ENCODE measurements around the gene CDK4. TPM values are rescaled to one million over a fixed set of nuclear protein-coding genes. Genes with fewer than 3 reads are reported as not detected.
"Not testable (repeated sequence)": the region's sequence is repeated elsewhere in the genome, so short reads cannot be mapped to it uniquely, and the experiment has no call there.

The CDK4 gene
- total RNA-seq, 1 experiment from 2014 or later, result 383 TPM

DNA sequence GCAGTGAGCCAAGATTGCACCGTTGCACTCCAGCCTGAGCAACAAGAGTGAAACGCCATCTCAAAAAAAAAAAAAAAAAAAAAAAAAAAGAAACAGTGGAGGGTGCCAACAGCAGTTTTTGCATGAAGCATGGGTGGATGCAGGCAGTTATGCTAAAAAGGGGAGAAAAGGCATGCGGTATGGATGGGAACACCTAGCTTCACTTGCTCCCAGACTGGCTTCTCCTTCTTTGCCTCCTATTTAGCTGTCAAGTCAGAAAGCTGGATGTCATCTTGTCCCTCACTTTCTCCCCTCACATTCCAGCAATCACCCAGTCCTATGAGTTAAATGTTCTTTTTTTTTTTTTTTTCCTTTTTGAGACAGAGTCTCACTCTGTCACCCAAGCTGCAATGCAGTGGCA is 22.9 kb upstream of the CDK4 start:
- DNase-seq (ENCODE audit: low read depth, low spot score), result no peak
- in situ Hi-C loops (cut with HindIII; ENCODE audit: low pct_unique_long_range_greater_than_20kb, low sequenced_read_pairs), result no loop called here

DNA sequence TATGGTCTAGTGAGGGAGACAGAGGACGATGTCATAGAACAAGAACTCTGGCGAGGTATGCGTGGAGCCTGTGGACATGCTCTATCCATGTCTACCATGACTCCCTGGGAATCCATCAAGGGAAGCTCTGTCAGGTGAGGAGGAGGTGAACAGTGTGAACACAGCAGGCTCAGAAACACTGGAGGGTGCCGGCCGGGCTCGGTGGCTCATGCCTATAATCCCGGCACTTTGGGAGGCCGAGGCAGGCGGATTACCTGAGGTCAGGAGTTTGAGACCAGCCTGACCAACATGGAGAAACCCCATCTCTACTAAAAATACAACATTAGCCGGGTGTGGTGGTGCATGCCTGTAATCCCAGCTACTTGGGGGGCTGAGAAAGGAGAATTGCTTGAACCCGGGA is 22.5 kb upstream of the CDK4 start:
- in situ Hi-C loops (cut with HindIII; ENCODE audit: low pct_unique_long_range_greater_than_20kb, low sequenced_read_pairs); DNase-seq (ENCODE audit: low read depth, low spot score): not testable (repeated sequence)

GRCh38 chr12:57772429-57773322 is 20.6 kb upstream of the CDK4 start, which contains the start of gene EEF1AKMT3:
Gene EEF1AKMT3, plus strand, starts transcription at chr12:57772614. Its CDS starts 111 bp downstream, at chr12:57772725.
- DNase-seq (ENCODE audit: low read depth, low spot score), result peak; percentile 69
- in situ Hi-C loops (cut with HindIII; ENCODE audit: low pct_unique_long_range_greater_than_20kb, low sequenced_read_pairs), result no loop called here

- DNase-seq (ENCODE audit: low read depth, low spot score), result peak; percentile 98
- in situ Hi-C loops (cut with HindIII; ENCODE audit: low pct_unique_long_range_greater_than_20kb, low sequenced_read_pairs), result no loop called here
Observed at GRCh38 chr12:57771873-57772428, 19.8 kb upstream of the CDK4 start, which contains the start of gene METTL1. Gene METTL1, minus strand, starts transcription at chr12:57772105. Its CDS starts 22 bp downstream, at chr12:57772083.

GRCh38 chr12:57771236-57771872 is 19.2 kb upstream of the CDK4 start:
- in situ Hi-C loops (cut with HindIII; ENCODE audit: low pct_unique_long_range_greater_than_20kb, low sequenced_read_pairs), result no loop called here
- peak; percentile 92 for DNase-seq (ENCODE audit: low read depth, low spot score)

DNA sequence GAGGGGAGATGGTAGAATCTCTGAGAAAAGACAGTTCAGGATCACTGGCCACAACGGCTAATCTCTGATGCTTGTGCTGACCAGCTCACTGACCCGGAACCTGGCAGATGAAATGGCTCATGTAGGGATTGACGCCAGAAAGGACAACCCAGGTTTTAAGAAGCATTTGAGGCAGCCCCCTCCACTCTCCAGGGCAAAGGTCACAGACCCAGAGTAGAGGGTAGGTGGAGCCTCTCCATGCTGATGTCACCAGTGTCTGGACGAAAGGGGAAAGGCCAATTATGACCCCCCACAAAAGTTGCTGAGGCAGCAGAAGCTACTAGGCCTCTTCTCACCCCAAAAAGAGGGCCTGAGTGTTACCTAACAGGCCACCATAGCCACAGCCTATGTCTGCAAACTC is 18.6 kb upstream of the CDK4 start:
- no peak for DNase-seq (ENCODE audit: low read depth, low spot score)
- in situ Hi-C loops (cut with HindIII; ENCODE audit: low pct_unique_long_range_greater_than_20kb, low sequenced_read_pairs), result no loop called here

GRCh38 chr12:57769594-57769993 is 17.5 kb upstream of the CDK4 start:
- in situ Hi-C loops (cut with HindIII; ENCODE audit: low pct_unique_long_range_greater_than_20kb, low sequenced_read_pairs), result no loop called here
- DNase-seq (ENCODE audit: low read depth, low spot score), result no peak

DNA sequence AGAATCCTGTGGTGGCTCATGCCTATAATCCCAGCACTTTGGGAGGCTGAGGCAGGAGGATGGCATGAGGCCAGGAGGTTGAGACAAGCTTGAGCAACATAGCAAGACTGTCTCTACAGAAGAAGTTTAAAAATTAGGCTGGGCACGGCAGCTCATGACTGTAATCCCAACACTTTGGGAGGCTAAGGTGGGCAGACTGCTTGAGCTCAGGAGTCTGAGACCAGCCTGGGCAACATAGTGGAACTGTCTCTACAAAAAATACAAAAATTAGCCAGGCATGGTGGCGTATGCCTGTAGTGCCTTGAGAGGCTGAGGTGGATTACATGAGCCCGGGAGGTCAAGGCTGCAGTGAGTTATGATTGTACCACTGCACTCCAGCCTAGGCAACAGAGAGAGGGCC is 15.8 kb upstream of the CDK4 start:
- DNase-seq (ENCODE audit: low read depth, low spot score), result no peak
- in situ Hi-C loops (cut with HindIII; ENCODE audit: low pct_unique_long_range_greater_than_20kb, low sequenced_read_pairs), result no loop called here

DNA sequence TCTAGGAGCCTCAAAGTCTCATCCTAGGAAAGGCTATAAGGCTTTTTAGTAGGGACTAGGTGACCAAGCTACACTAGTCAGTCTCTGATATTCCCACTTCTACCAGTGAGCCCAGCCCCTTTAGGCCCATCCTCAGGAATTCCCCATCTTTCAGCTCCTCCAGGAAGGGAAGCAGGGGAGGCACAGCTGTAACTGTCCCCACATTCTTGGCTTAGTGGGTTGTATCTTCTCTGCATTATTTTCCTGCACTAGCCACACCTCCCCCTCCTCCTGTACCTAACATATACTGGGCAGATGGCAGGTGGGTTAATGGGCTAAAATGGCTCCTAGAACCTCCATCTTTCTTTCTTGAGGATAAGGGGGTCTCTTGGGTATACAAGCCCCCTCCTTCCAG is 15.2 kb upstream of the CDK4 start:
- no peak for DNase-seq (ENCODE audit: low read depth, low spot score)
- in situ Hi-C loops (cut with HindIII; ENCODE audit: low pct_unique_long_range_greater_than_20kb, low sequenced_read_pairs), result no loop called here

DNA sequence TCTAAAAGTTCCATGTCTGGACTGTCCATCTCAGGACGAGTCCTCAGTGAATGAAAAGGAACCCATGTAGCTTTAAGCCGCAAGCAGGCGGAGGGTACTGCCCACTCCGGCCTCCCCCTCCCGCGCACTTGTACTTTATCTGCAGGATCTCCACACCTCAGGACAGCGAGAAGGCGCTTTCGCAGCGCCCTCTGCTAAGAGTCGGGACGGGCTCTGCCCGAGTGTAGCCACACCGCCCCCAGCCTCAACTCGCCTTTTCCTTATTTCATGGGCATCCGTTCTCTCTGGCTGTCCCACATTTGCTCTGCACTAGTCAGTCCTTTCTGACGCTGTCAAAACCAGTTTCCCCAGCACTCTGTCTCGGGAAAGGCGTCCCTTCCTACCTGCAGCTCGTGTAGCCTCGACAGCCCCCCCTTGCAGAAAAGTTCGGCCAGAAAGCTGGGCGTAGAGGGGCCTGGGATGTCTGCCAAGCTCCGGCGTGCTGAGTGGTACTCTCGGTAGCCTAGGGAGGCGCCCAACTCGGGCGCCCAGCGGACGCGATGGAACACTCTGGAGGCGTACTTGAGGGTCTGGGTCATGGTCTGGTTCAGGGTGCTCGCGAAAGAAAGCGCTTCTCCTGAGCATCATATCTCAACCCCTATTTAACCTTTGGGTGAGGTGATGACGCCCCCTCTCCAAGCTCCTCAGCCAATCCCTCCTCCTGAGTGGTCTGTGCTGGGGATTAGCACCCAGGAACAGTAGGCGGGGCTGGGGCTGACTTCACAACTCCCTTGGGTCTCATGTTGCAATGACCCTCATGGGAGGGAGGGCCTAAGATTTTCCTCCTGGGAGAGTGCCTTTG is 14.6 kb upstream of the CDK4 start, which contains the start of gene CYP27B1:
Gene CYP27B1 (minus strand): TSS at position 615 of the 841 bp plus-strand sequence. CDS start 37 bp downstream, at position 578.
- DNase-seq (ENCODE audit: low read depth, low spot score), result no peak
- in situ Hi-C loops (cut with HindIII; ENCODE audit: low pct_unique_long_range_greater_than_20kb, low sequenced_read_pairs), result no loop called here

- no peak for DNase-seq (ENCODE audit: low read depth, low spot score)
- in situ Hi-C loops (cut with HindIII; ENCODE audit: low pct_unique_long_range_greater_than_20kb, low sequenced_read_pairs), result no loop called here
Observed at GRCh38 chr12:57765698-57766463, 13.8 kb upstream of the CDK4 start.

DNA sequence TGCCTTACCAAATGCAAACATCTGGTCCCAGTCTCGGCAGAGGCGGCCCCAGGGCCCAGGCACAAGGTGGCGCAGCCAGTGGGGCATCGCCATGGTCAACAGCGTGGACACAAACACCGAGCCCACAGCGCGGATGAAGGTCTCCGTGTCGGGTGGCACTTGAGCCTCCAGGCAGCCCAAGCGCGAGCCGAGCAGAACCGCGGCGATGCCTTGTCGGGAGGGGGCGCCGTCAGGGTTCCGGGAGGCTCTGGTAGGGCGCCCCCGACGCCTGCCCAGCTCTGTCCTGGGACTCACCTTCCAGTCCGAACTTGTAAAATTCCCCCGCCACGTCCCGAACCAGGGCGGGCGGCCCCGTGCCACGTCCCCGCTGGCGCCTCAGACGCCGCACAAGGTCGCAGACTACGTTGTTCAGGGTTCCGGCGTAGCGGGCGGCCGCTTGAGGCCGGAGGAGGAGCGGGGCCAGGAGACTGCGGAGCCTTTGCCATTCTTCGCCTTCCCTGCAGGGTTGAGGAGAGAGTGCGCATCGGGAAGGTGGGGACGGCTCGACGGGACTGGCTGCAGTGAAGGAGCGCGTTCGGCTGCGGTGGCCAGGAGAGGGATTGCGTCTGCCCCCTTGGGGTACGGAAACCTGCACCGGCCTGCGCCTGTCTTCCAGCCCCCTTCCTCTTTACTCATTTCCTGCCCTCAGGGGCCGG is 13.0 kb upstream of the CDK4 start:
- in situ Hi-C loops (cut with HindIII; ENCODE audit: low pct_unique_long_range_greater_than_20kb, low sequenced_read_pairs), result no loop called here
- DNase-seq (ENCODE audit: low read depth, low spot score), result no peak

- in situ Hi-C loops (cut with HindIII; ENCODE audit: low pct_unique_long_range_greater_than_20kb, low sequenced_read_pairs), result no loop called here
- DNase-seq (ENCODE audit: low read depth, low spot score), result no peak
Observed at GRCh38 chr12:57764662-57765002, 12.5 kb upstream of the CDK4 start.

GRCh38 chr12:57763881-57764661 is 12.0 kb upstream of the CDK4 start:
- in situ Hi-C loops (cut with HindIII; ENCODE audit: low pct_unique_long_range_greater_than_20kb, low sequenced_read_pairs), result no loop called here
- no peak for DNase-seq (ENCODE audit: low read depth, low spot score)

DNA sequence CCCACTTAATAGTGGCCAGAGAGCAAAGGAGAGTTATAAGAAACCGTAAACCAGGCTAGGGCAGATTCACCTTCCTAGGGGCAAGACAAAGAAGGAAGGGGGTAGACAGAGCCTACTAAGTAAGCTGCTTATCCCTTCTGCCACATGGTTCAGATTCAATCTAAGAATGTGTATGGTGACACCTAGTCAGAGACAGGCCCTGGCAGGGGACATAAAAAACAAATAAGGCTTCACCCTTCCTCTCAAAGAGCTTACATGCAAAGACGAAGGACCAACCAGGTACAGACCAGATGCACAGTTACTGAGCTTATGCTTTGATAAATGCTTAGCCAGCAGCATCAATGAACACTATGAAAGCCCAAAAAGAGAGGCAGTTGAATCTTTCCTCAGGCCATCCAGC is 10.4 kb upstream of the CDK4 start:
- DNase-seq (ENCODE audit: low read depth, low spot score), result no peak
- in situ Hi-C loops (cut with HindIII; ENCODE audit: low pct_unique_long_range_greater_than_20kb, low sequenced_read_pairs), result no loop called here

All from SK-MEL-5 (cell line).